Ascending aorta (tissue), 2 donors: ENCODE data around the gene MBNL2. TPM values are rescaled to one million over a fixed set of nuclear protein-coding genes. Genes with fewer than 3 reads are reported as not detected.
A peak's percentile ranks its signal among the peaks of the same experiment; 100 is the strongest.

Experiments
- DNase-seq, 2 donors: peaks; one replicate each; pipeline ENCODE4 v3.0.0-alpha.2; 2019; ENCODE audit warnings: low spot score in 2 of 2
- H3K27ac ChIP-seq, 2 donors: fragments of 200-600 bp; sonication (generic); one replicate each; pipeline ENCODE4 v1.5.1; 2016 to 2017; ENCODE audit warnings: mild to moderate bottlenecking in 1 of 2
- H3K27me3 ChIP-seq: fragments of 200-600 bp; sonication (generic); one replicate; pipeline ENCODE4 v1.5.1; 2017
- H3K36me3 ChIP-seq, 2 donors: fragments of 200-600 bp; sonication (generic); one replicate each; pipeline ENCODE4 v1.5.1; 2016
- H3K4me1 ChIP-seq, 2 donors: fragments of 200-600 bp; sonication (generic); one replicate each; pipeline ENCODE4 v1.5.1; 2016 to 2017; ENCODE audit warnings: mild to moderate bottlenecking in 1 of 2
- H3K4me3 ChIP-seq, 2 donors: fragments of 200-600 bp; sonication (generic); one replicate each; pipeline ENCODE4 v1.5.1; 2016 to 2017; ENCODE audit warnings: mild to moderate bottlenecking in 1 of 2
- H3K9me3 ChIP-seq, 2 donors: fragments of 200-600 bp; sonication (generic); one replicate each; pipeline ENCODE4 v1.5.1; 2016
- intact Hi-C: fragments of 100-400 bp; cut with DNase I; formaldehyde crosslinking; loops from one replicate; pipeline ENCODE4 v1.15.1; 2023
- total RNA-seq: library from RNA; depleted of rRNA; stranded (reverse); fragments of >200 nt; gene quantifications from one replicate; pipeline ENCODE4 v1.1.0, GENCODE V29; 2016
- TF ChIP-seq, protein P1 (sequence below), 3 experiments: fragments of 200-600 bp in 2 of 3; fragments of 450-650 bp in 1 of 3; sonication (generic) in 2 of 3; IDR thresholded peaks; one replicate each; pipeline ENCODE4 v1.5.1; 2016 to 2019; ENCODE audit warnings: antibody characterized with exemption in 3 of 3, mild to moderate bottlenecking in 1 of 3, moderate library complexity in 1 of 3

MBNL2 gene
- total RNA-seq, 1 donor from 2014 or later: 38.7 TPM

DNA sequence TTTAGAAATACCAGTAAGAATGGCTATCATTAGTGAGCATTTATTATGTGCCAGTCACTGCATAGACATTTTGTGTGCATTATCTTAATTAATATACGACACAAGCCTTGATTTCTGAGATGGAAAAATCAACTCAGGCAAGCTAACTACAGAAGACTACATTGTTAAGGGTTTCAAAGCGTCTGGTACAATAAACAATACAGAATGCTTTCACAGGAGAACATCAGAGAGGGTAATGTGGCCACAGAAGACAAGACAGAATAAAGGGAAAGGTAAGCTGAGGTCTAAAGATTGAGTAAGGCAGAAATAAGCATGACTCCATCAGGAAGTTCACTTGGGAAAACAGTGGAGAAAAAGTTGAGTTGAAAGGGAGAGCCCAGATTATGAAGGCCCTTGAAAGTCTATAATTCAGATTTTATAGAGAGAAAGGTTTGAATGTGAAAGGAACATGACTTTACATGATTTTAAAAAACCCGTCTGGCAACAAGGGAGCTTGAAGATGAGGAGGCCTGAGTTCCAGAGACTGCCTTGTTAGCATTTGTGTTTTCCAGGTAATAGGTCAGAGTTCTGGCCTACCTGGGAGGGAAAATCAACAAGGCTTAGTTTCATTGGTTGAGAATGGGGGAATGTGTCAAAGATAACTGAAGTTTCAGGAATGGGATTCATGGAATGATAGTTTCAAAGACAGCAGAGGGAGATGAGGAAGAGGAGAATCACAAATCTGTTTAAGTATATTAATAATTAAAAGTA lies 1.8 kb upstream of the MBNL2 start:
- intact Hi-C loops: loop anchor here (5.0 to 10.0 kb wide), 4 partner anchors 77 to 1166 kb away; partner anchors contain the start of gene UGGT2
- H3K27ac ChIP-seq: no peak overlapping the region
- H3K4me1 ChIP-seq: no peaks in the 10 kb centered on the region
- DNase-seq: no peak
- H3K4me3 ChIP-seq: no peak overlapping the region
- TF ChIP-seq, protein P1, sequence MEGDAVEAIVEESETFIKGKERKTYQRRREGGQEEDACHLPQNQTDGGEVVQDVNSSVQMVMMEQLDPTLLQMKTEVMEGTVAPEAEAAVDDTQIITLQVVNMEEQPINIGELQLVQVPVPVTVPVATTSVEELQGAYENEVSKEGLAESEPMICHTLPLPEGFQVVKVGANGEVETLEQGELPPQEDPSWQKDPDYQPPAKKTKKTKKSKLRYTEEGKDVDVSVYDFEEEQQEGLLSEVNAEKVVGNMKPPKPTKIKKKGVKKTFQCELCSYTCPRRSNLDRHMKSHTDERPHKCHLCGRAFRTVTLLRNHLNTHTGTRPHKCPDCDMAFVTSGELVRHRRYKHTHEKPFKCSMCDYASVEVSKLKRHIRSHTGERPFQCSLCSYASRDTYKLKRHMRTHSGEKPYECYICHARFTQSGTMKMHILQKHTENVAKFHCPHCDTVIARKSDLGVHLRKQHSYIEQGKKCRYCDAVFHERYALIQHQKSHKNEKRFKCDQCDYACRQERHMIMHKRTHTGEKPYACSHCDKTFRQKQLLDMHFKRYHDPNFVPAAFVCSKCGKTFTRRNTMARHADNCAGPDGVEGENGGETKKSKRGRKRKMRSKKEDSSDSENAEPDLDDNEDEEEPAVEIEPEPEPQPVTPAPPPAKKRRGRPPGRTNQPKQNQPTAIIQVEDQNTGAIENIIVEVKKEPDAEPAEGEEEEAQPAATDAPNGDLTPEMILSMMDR (IDR thresholded peaks at IDR 0.05): no peak
- H3K9me3 ChIP-seq: no peaks in the 10 kb centered on the region
- no peaks in the 10 kb centered on the region for H3K36me3 ChIP-seq
- no peaks in the 10 kb centered on the region for H3K27me3 ChIP-seq

DNA sequence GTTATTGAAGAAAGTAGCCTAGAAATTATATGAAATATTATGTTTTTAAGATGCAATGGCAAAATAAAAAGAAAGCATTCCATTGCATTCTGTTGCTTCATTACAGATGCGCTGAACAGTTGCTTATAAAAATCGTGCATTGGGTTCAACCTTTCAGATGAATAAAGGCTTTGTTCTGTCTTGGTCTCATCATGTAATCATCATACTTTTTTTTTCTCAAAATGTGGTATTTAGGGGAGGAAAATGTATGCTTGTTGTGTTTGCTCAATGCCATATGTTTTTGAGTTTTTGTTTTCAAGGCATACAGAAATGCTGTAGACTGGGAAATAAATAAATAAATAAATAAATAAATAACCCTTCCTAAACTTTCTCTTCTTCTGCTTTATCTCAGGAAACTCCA lies 1.1 kb upstream of the MBNL2 start:
- TF ChIP-seq, protein P1 (IDR thresholded peaks at IDR 0.05): no peak
- no peaks in the 10 kb centered on the region for H3K27me3 ChIP-seq
- H3K9me3 ChIP-seq: no peaks in the 10 kb centered on the region
- H3K4me3 ChIP-seq: no peak overlapping the region
- no peak overlapping the region for H3K27ac ChIP-seq
- intact Hi-C loops: loop anchor here (5.0 to 10.0 kb wide), 4 partner anchors 76 to 1166 kb away; partner anchors contain the start of gene UGGT2
- H3K4me1 ChIP-seq: peaks cover 0 to under 1% of the 10 kb centered on the region in 2 donors
- DNase-seq: no peak
- no peaks in the 10 kb centered on the region for H3K36me3 ChIP-seq

DNA sequence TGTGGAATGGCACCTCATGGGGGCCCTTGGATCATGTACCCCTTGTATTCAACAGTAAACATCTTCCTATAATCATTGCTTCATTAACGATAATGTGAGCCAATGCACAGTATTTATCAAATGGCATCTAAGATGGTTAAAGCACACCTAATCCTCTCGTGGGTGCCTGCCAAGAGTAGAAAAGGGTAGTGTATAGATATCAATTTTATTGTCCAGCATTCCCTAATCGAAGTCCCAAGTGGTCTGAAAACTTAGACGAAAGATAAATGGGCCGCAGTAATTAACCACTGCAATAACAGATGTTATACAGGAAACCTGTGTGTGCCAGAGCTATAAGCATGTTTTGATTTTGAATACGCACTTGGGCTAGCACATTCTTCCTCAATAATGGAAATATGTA lies 667 bp upstream of the MBNL2 start:
- TF ChIP-seq, protein P1 (IDR thresholded peaks at IDR 0.05): no peak
- Histone ChIP-seq H3K27ac (peak overlapping the region; percentile 80 to 83), H3K4me3 (peak overlapping the region; percentile 72 to 78), H3K4me1 (peaks cover 0 to 5% of the 10 kb centered on the region in 2 donors), H3K27me3 (no peaks in the 10 kb centered on the region), H3K9me3 (no peaks in the 10 kb centered on the region), H3K36me3 (no peaks in the 10 kb centered on the region)
- no peak for DNase-seq
- intact Hi-C loops: loop anchor here (5.0 to 10.0 kb wide), 4 partner anchors 76 to 1167 kb away; partner anchors contain the start of gene UGGT2

DNA sequence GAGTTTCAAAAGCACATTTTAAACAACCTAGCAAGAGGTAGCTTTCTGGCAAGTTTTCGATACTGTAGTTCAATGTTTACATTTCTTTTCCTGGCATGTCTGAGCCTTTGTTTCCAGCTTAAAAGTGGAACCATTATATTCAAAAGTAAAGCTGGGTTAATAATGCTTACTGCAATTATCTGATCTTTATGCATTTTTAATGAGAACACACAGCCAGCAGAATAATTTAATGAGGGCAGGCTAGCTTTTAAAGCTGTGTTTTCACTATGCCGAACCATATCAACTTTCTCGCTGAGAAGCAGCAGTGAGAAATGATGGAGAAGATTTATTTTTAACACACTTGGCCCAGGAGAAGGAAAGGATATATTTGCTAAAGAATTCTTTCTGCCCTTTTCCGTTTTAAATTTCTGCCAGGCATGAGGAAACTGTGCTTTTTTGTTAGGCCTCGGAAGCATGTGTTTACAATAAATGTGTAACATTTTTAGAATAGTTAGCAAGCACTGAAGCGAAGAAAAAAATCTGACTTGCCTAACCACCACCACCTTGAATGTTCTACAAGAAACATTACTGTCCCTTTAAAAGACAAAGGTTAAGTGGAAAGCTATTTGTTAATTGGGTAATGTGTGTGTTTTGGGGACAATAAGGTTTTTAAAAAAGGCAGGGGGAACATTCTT lies 1.0 kb downstream of the MBNL2 start:
- TF ChIP-seq, protein P1 (IDR thresholded peaks at IDR 0.05): no peak
- Histone ChIP-seq H3K27ac (peak overlapping the region; percentile 80 to 83), H3K4me1 (peaks cover 0 to 16% of the 10 kb centered on the region in 2 donors), H3K27me3 (no peaks in the 10 kb centered on the region), H3K9me3 (no peaks in the 10 kb centered on the region), H3K36me3 (no peaks in the 10 kb centered on the region), H3K4me3 (peak overlapping the region; percentile 72 to 78)
- DNase-seq: no peak
- intact Hi-C loops: loop anchor here (1.0 to 10.0 kb wide), 7 partner anchors 74 to 1168 kb away; partner anchors contain the start of gene UGGT2

DNA sequence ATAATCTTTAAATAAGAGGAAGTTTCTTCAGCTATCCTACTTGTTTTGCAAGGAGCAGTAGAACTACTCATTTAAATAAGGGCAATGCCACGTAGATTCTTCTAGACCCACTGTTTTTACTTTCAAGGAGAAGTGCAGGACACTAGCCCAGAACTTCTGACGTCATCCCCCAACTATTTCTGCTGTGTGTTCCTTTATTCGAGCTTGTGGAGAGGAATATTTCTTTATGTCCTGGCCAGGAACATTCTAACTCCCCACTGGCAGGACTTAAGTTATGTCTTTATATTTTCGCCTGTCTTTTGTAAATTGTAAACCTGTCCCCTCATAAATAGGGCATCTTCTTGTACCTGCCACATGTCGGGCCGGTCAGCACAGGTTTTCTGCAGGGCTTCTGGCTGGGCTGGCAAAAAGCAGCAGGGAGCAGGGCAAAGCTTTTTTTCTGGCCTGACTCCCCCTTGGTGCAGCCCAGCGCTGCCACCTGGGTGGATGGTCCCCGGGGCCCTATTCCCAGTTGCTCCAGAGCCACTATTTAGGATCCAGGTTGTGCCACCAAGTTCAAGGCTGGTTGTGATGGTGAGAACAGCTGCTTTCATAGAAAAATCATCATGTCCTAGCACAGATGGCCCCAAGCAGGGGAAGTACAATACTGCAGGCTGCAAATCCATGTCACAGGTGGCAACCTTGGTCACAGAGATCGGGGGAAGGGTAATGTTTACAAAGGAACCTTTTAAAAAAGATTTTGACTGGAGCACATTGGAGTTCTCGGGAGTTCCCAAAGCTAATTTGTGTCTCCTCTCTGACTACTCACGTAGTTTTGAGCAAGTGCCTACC lies 1.8 kb downstream of the MBNL2 start:
- TF ChIP-seq, protein P1 (IDR thresholded peaks at IDR 0.05): no peak
- H3K4me3 ChIP-seq: peak overlapping the region; percentile 72 to 78
- no peaks in the 10 kb centered on the region for H3K27me3 ChIP-seq
- peaks cover 0 to 22% of the 10 kb centered on the region in 2 donors for H3K4me1 ChIP-seq
- H3K9me3 ChIP-seq: no peaks in the 10 kb centered on the region
- H3K36me3 ChIP-seq: no peaks in the 10 kb centered on the region
- intact Hi-C loops: loop anchor here (1.0 to 10.0 kb wide), 7 partner anchors 73 to 1169 kb away; partner anchors contain the start of gene UGGT2
- H3K27ac ChIP-seq: peak overlapping the region; percentile 80 to 83
- peak in 1 of 2 donors; percentile 87 for DNase-seq
